Hepatocyte (in vitro differentiated cells): Measurements from ENCODE around the gene CHP1. TPM values are rescaled to one million over a fixed set of nuclear protein-coding genes. Genes with fewer than 3 reads are reported as not detected.
"Not testable (repeated sequence)": the region's sequence is repeated elsewhere in the genome, so short reads cannot be mapped to it uniquely, and the experiment has no call there.

Experiments
- DNase-seq: peaks from one replicate; pipeline ENCODE4 v3.0.0-alpha.2; 2016; ENCODE audit warnings: low spot score
- H2AFZ ChIP-seq: fragments of 200-600 bp; sonication (generic); 2 replicates; pipeline ENCODE4 v1.6.0; 2016; ENCODE audit warnings: antibody characterized with exemption, mild to moderate bottlenecking
- H3K27ac ChIP-seq: fragments of 200-600 bp; sonication (generic); 2 replicates; pipeline ENCODE4 v1.5.1; 2016; ENCODE audit warnings: mild to moderate bottlenecking
- H3K27me3 ChIP-seq: fragments of 200-600 bp; sonication (generic); 2 replicates; pipeline ENCODE4 v1.6.1; 2016
- H3K36me3 ChIP-seq: fragments of 200-600 bp; sonication (generic); replicated peaks from 2 replicates; pipeline ENCODE4 v1.5.1; 2016; ENCODE audit warnings: low read depth; ENCODE audit not compliant: insufficient read depth
- H3K4me1 ChIP-seq: fragments of 200-600 bp; sonication (generic); 2 replicates; pipeline ENCODE4 v1.5.1; 2016; ENCODE audit warnings: mild to moderate bottlenecking, moderate library complexity; ENCODE audit not compliant: insufficient read depth
- H3K4me2 ChIP-seq: fragments of 200-600 bp; sonication (generic); 2 replicates; pipeline ENCODE4 v1.6.0; 2016
- H3K4me3 ChIP-seq: fragments of 200-600 bp; sonication (generic); 2 replicates; pipeline ENCODE4 v1.5.1; 2016; ENCODE audit warnings: mild to moderate bottlenecking
- H3K79me2 ChIP-seq: fragments of 200-600 bp; sonication (generic); 2 replicates; pipeline ENCODE4 v1.6.0; 2017; ENCODE audit warnings: mild to moderate bottlenecking
- H3K9me2 ChIP-seq: fragments of 200-600 bp; sonication (generic); replicated peaks from 2 replicates; pipeline ENCODE4 v1.6.0; 2017; ENCODE audit warnings: mild to moderate bottlenecking; ENCODE audit not compliant: insufficient read depth
- H3K9me3 ChIP-seq: fragments of 200-600 bp; sonication (generic); 2 replicates; pipeline ENCODE4 v1.5.1; 2016; ENCODE audit warnings: low read depth, mild to moderate bottlenecking
- H4K20me1 ChIP-seq: fragments of 200-600 bp; sonication (generic); 2 replicates; pipeline ENCODE4 v1.6.0; 2016; ENCODE audit warnings: mild to moderate bottlenecking; ENCODE audit not compliant: insufficient read depth, poor library complexity, severe bottlenecking
- CTCF ChIP-seq: fragments of 200-600 bp; sonication (generic); IDR thresholded peaks from 2 replicates; pipeline ENCODE4 v1.5.1; 2016; ENCODE audit warnings: antibody characterized with exemption, mild to moderate bottlenecking; ENCODE audit not compliant: poor library complexity
- EZH2 ChIP-seq: fragments of 200-600 bp; sonication (generic); IDR thresholded peaks from 2 replicates; pipeline ENCODE4 v1.6.1; 2016; ENCODE audit warnings: antibody characterized with exemption, mild to moderate bottlenecking, borderline replicate concordance
- EZH2phosphoT487 ChIP-seq: fragments of 200-600 bp; sonication (generic); IDR thresholded peaks from one replicate; pipeline ENCODE4 v1.6.1; 2018; ENCODE audit warnings: antibody characterized with exemption, mild to moderate bottlenecking, low read depth, moderate library complexity; ENCODE audit not compliant: unreplicated experiment, severe bottlenecking
- WGBS: methylation state at CpG from one replicate; pipeline ENCODE4 v1.1.6; 2016; ENCODE audit warnings: low lambda C conversion rate; ENCODE audit errors: missing lambda C conversion rate; 5-methylcytosine and 5-hydroxymethylcytosine counted together
- polyA plus RNA-seq: library from polyadenylated mRNA; unstranded; fragments of >200 nt; fragmentation: Nextera tagmentation; extraction: Ambion mirVana; gene quantifications from 2 replicates; pipeline ENCODE4 v1.2.1, GENCODE V29; 2016
- total RNA-seq: library from RNA; depleted of rRNA; stranded (reverse); fragments of >200 nt; gene quantifications from 2 replicates; pipeline ENCODE4 v1.2.3, GENCODE V29; 2014

The CHP1 gene
- total and polyA plus RNA-seq, 2 experiments from 2014 or later: 39.0 to 163 TPM

GRCh38 chr15:41279535-41280283 lies 48.6 kb downstream of the CHP1 start:
- Histone ChIP-seq H3K27ac (peak overlapping the region; percentile 35), H3K79me2 (peaks cover 7% of the 10 kb centered on the region), H3K27me3 (no peaks in the 10 kb centered on the region), H3K4me2 (no peak overlapping the region), H3K4me1 (no peaks in the 10 kb centered on the region), H4K20me1 (no peaks in the 10 kb centered on the region), H3K36me3 (no peaks in the 10 kb centered on the region), H3K9me3 (no peaks in the 10 kb centered on the region), H2AFZ (no peak overlapping the region), H3K9me2 (no peaks in the 10 kb centered on the region), H3K4me3 (no peak overlapping the region)
- no peak for DNase-seq
- WGBS: 88% methylated on average over 1 of the region's 1 CpG
- TF ChIP-seq EZH2: no peak
- no peak for TF ChIP-seq CTCF
- TF ChIP-seq EZH2phosphoT487: no peak

GRCh38 chr15:41281236-41281635 lies 50.2 kb downstream of the CHP1 start:
- WGBS: 71% methylated on average over 1 of the region's 1 CpG
- no peak overlapping the region for H3K4me2 ChIP-seq
- peak; percentile 32 for DNase-seq

GRCh38 chr15:41282436-41282835 lies 51.4 kb downstream of the CHP1 start:
- H3K4me3 ChIP-seq, H4K20me1 ChIP-seq, H3K9me2 ChIP-seq, H3K36me3 ChIP-seq, DNase-seq, H3K27me3 ChIP-seq, H3K9me3 ChIP-seq, H3K4me2 ChIP-seq, H2AFZ ChIP-seq, H3K4me1 ChIP-seq, H3K27ac ChIP-seq: not testable (repeated sequence)
- peaks cover 34% of the 10 kb centered on the region for H3K79me2 ChIP-seq
- 95% methylated on average over 10 of the region's 10 CpGs for WGBS

More at GRCh38 chr15:41281236-41281635, 50.2 kb downstream of the CHP1 start:
- Histone ChIP-seq H3K4me1 (no peaks in the 10 kb centered on the region), H3K27ac (peak overlapping the region; percentile 36), H3K4me3 (no peak overlapping the region), H3K36me3 (no peaks in the 10 kb centered on the region), H2AFZ (no peak overlapping the region), H3K27me3 (no peaks in the 10 kb centered on the region), H3K9me3 (no peaks in the 10 kb centered on the region), H3K79me2 (peaks cover 22% of the 10 kb centered on the region), H3K9me2 (no peaks in the 10 kb centered on the region), H4K20me1 (no peaks in the 10 kb centered on the region)
- TF ChIP-seq CTCF (no peak), EZH2phosphoT487 (no peak), EZH2 (no peak)

- not testable (repeated sequence) for H3K9me3 ChIP-seq, H3K4me1 ChIP-seq, H4K20me1 ChIP-seq, H3K27me3 ChIP-seq, DNase-seq, H3K9me2 ChIP-seq, H3K36me3 ChIP-seq
- H3K4me2 ChIP-seq: peak overlapping the region; percentile 63
- peaks cover 41% of the 10 kb centered on the region for H3K79me2 ChIP-seq
- 48% methylated on average over 19 of the region's 19 CpGs for WGBS
- peak overlapping the region; percentile 78 for H3K27ac ChIP-seq
- H3K4me3 ChIP-seq: peak overlapping the region; percentile 0
- peak overlapping the region; percentile 18 for H2AFZ ChIP-seq
These were observed 52.0 kb downstream of the CHP1 start for GRCh38 chr15:41282980-41283652.
